NT2/D1 (cell line): ENCODE measurements around the gene TOMM7.

Experiments used
- SUZ12 ChIP-seq: IDR thresholded peaks from 2 replicates; pipeline ENCODE4 v1.6.1; 2011; ENCODE audit not compliant: insufficient read length, insufficient read depth; ENCODE audit errors: extremely low read depth
- YY1 ChIP-seq: IDR thresholded peaks from 2 replicates; pipeline ENCODE4 v1.6.1; 2011; ENCODE audit not compliant: insufficient read length, insufficient read depth
- ZNF274 ChIP-seq: IDR thresholded peaks from 2 replicates; pipeline ENCODE4 v1.6.1; 2011; ENCODE audit warnings: mild to moderate bottlenecking, low read depth, low read length

DNA sequence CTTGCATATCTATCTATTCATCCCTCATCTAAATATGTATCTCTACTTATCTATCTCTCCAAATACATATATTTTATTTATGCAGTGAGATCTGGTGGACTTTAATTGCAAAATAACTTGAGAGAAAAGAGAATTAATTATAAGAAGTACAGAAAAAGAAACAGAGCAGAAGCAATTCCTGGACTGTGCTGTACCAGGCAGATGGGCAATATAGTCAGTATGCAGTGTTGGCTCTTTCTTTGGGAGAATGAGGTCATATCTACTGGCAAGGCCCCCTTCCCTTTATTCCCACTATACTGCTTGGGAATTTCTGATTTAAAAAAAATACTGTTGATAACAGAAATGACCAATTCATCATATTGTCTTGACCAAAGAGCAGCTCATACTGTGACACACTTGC is 49.0 kb upstream of the TOMM7 start:
- TF ChIP-seq SUZ12 (no peak), YY1 (no peak), ZNF274 (no peak)
